Panc1 (cell line): ENCODE data around the gene B4GALNT2. TPM values are rescaled to one million over a fixed set of nuclear protein-coding genes. Genes with fewer than 3 reads are reported as not detected.
A peak's percentile ranks its signal among the peaks of the same experiment; 100 is the strongest.

ENCODE experiments used
- ATAC-seq: fragments of 200-7000 bp; cut with Tn5 transposase; 2 replicates; pipeline ENCODE4 v1.9.1; 2020; ENCODE audit warnings: mild to moderate bottlenecking, moderate library complexity
- BruUV-seq: library from RNA; stranded (reverse); fragments of 400-500 nt; replicated peaks from 2 replicates; lab custom pipeline; 2021; lab: Mats Ljungman, UMichigan
- CTCF ChIA-PET: fragments of 300-600 bp; sonication (Branson Sonifier 250); formaldehyde crosslinking; loops from one replicate; lab custom pipeline; 2022; ENCODE audit warnings: antibody characterized with exemption; lab: Charles Lee
- POLR2A ChIA-PET: fragments of 300-600 bp; sonication (Branson Sonifier 250); formaldehyde crosslinking; loops from one replicate; lab custom pipeline; 2022; ENCODE audit warnings: antibody characterized with exemption; lab: Charles Lee
- DNase-seq: peaks from one replicate; pipeline ENCODE4 v3.0.0-alpha.2; 2010; ENCODE audit warnings: low read depth, low spot score
- H3K27ac ChIP-seq: 2 replicates; pipeline ENCODE4 v1.5.1; 2011; ENCODE audit warnings: mild to moderate bottlenecking, low read length, inconsistent platforms
- H3K27me3 ChIP-seq: fragments of 200-500 bp; sonication (Bioruptor generic); 2 replicates; pipeline ENCODE4 v1.6.0; 2014; ENCODE audit warnings: low read length, inconsistent platforms; ENCODE audit not compliant: control insufficient read depth, insufficient read depth
- H3K36me3 ChIP-seq: fragments of 200-500 bp; sonication (Bioruptor generic); 2 replicates; pipeline ENCODE4 v1.5.1; 2014; ENCODE audit warnings: inconsistent platforms, mild to moderate bottlenecking, low read length, moderate library complexity; ENCODE audit not compliant: control insufficient read depth, insufficient read depth
- H3K4me1 ChIP-seq: 2 replicates; pipeline ENCODE4 v1.5.1; 2011; ENCODE audit warnings: inconsistent platforms, mild to moderate bottlenecking, low read length, moderate library complexity; ENCODE audit not compliant: control insufficient read depth, insufficient read depth
- H3K4me3 ChIP-seq, 2 experiments: 2 replicates each; pipeline ENCODE4 v1.5.1; 2011 to 2012; ENCODE audit warnings: low read depth in 2 of 2, low read length in 2 of 2, mild to moderate bottlenecking in 2 of 2, inconsistent platforms in 1 of 2, moderate library complexity in 1 of 2
- H3K9me3 ChIP-seq: fragments of 200-500 bp; sonication (Bioruptor generic); 2 replicates; pipeline ENCODE4 v1.5.1; 2014; ENCODE audit warnings: low read depth, mild to moderate bottlenecking, inconsistent platforms, low read length, moderate library complexity; ENCODE audit not compliant: control insufficient read depth, insufficient read depth
- POLR2AphosphoS5 ChIP-seq: IDR thresholded peaks from 2 replicates; pipeline ENCODE4 v1.6.1; 2012; ENCODE audit warnings: mild to moderate bottlenecking, low read depth, low read length, moderate library complexity
- SIN3A ChIP-seq: IDR thresholded peaks from 2 replicates; pipeline ENCODE4 v1.6.1; 2012; ENCODE audit warnings: low read depth, mild to moderate bottlenecking, low read length, moderate library complexity, borderline replicate concordance; ENCODE audit not compliant: insufficient read depth
- TCF7L2 ChIP-seq: IDR thresholded peaks from 2 replicates; pipeline ENCODE4 v1.6.1; 2011; ENCODE audit warnings: mild to moderate bottlenecking, low read depth, low read length, inconsistent platforms
- in situ Hi-C: cut with HindIII; loops from 2 replicates; pipeline ENCODE4 v1.10.0; 2016; ENCODE audit warnings: low sequenced_read_pairs, low pct_unique_long_range_greater_than_20kb
- intact Hi-C: fragments of 100-400 bp; cut with micrococcal nuclease; formaldehyde crosslinking; loops from one replicate; pipeline ENCODE4 v1.10.0; 2022; ENCODE audit not compliant: unreplicated experiment
- total RNA-seq: library from RNA; stranded (reverse); gene quantifications from one replicate; pipeline ENCODE4 v1.2.1, GENCODE V29; 2021; ENCODE audit not compliant: unreplicated experiment
- TF ChIP-seq, protein P1 (sequence below), 2 experiments: IDR thresholded peaks; 2 replicates each; pipeline ENCODE4 v1.6.1; 2011 to 2012; ENCODE audit warnings: low read depth in 2 of 2, control low read depth in 1 of 2, low read length in 1 of 2, mild to moderate bottlenecking in 1 of 2, moderate library complexity in 1 of 2; ENCODE audit not compliant: insufficient read depth in 1 of 2
- TF ChIP-seq, protein P2 (sequence below): fragments of 450-650 bp; IDR thresholded peaks from 2 replicates; pipeline ENCODE4 v1.5.1; 2017; ENCODE audit warnings: mild to moderate bottlenecking

Gene B4GALNT2
- total RNA-seq, 1 experiment from 2014 or later = not detected

DNA sequence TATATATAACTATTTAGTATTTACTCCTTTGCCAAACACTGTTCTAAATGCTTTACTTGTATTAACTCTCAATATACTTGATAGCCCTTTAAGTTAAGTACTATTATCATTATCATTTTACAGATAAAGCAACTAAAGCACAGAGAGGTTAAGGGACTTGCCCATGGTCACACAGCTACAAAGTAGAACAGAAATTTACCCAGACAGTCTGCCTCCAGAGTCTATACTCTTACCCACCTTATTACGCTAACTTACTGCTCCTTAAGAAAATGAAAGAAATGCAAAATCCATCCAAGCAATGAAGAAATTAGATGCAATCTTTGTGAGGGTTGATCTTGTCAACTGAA lies 25.4 kb upstream of the B4GALNT2 start:
- intact Hi-C loops (no loop called here), in situ Hi-C loops (no loop called here)
- ChIA-PET POLR2A (no interaction called here), CTCF (no interaction called here)
- Histone ChIP-seq H3K4me3 (no peak overlapping the region), H3K36me3 (no peaks in the 10 kb centered on the region), H3K4me1 (peaks cover 5% of the 10 kb centered on the region), H3K27me3 (no peaks in the 10 kb centered on the region), H3K27ac (no peak overlapping the region), H3K9me3 (no peaks in the 10 kb centered on the region)
- BruUV-seq = no TSS peak
- DNase-seq (no peak), ATAC-seq (no peak)
- TF ChIP-seq SIN3A (no peak), TCF7L2 (no peak), POLR2AphosphoS5 (no peak)
- TF ChIP-seq, protein P1, sequence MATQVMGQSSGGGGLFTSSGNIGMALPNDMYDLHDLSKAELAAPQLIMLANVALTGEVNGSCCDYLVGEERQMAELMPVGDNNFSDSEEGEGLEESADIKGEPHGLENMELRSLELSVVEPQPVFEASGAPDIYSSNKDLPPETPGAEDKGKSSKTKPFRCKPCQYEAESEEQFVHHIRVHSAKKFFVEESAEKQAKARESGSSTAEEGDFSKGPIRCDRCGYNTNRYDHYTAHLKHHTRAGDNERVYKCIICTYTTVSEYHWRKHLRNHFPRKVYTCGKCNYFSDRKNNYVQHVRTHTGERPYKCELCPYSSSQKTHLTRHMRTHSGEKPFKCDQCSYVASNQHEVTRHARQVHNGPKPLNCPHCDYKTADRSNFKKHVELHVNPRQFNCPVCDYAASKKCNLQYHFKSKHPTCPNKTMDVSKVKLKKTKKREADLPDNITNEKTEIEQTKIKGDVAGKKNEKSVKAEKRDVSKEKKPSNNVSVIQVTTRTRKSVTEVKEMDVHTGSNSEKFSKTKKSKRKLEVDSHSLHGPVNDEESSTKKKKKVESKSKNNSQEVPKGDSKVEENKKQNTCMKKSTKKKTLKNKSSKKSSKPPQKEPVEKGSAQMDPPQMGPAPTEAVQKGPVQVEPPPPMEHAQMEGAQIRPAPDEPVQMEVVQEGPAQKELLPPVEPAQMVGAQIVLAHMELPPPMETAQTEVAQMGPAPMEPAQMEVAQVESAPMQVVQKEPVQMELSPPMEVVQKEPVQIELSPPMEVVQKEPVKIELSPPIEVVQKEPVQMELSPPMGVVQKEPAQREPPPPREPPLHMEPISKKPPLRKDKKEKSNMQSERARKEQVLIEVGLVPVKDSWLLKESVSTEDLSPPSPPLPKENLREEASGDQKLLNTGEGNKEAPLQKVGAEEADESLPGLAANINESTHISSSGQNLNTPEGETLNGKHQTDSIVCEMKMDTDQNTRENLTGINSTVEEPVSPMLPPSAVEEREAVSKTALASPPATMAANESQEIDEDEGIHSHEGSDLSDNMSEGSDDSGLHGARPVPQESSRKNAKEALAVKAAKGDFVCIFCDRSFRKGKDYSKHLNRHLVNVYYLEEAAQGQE (IDR thresholded peaks at IDR 0.05; ENCODE audit: insufficient read depth in 1 of 2, low read depth in 2 of 2, low read length in 1 of 2) = no peak
- TF ChIP-seq, protein P2, sequence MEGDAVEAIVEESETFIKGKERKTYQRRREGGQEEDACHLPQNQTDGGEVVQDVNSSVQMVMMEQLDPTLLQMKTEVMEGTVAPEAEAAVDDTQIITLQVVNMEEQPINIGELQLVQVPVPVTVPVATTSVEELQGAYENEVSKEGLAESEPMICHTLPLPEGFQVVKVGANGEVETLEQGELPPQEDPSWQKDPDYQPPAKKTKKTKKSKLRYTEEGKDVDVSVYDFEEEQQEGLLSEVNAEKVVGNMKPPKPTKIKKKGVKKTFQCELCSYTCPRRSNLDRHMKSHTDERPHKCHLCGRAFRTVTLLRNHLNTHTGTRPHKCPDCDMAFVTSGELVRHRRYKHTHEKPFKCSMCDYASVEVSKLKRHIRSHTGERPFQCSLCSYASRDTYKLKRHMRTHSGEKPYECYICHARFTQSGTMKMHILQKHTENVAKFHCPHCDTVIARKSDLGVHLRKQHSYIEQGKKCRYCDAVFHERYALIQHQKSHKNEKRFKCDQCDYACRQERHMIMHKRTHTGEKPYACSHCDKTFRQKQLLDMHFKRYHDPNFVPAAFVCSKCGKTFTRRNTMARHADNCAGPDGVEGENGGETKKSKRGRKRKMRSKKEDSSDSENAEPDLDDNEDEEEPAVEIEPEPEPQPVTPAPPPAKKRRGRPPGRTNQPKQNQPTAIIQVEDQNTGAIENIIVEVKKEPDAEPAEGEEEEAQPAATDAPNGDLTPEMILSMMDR = no peak

DNA sequence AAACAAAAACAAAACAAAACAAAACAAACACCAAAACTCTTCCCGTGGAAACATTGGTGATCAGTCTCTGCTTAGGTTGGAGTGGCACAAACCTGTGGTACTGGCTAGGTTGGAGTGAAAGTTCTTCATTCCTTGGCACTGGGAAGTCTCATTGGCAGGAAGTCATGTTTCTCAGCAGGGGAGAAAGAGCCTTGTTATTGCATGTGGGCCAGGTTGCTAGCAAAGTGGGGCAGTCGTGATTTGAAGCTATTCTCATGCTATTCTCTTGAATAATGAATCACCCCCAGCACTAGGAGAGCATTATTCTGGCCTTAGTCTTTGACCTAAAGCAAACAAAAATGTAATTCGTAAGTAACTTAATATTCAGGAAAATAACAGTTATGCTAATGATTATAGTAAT lies 24.3 kb upstream of the B4GALNT2 start:
- ChIA-PET CTCF (no interaction called here), POLR2A (interaction anchor here (0.6 kb wide), 1 partner anchor 55 kb away, joined by 3 read pairs; no protein-coding TSS in a partner anchor)
- no peak for DNase-seq
- Histone ChIP-seq H3K27me3 (no peaks in the 10 kb centered on the region), H3K4me3 (no peak overlapping the region), H3K36me3 (no peaks in the 10 kb centered on the region), H3K27ac (0 out of 2 replicates have a peak overlapping the region, but pooled peaks have one; percentile 3), H3K4me1 (peaks cover 5% of the 10 kb centered on the region), H3K9me3 (no peaks in the 10 kb centered on the region)
- ATAC-seq = peak; percentile 24; the same call in 1 of the 2 replicates
- intact Hi-C loops (no loop called here), in situ Hi-C loops (no loop called here)
- no TSS peak for BruUV-seq
- TF ChIP-seq TCF7L2 (no peak), POLR2AphosphoS5 (no peak), SIN3A (no peak)
- TF ChIP-seq, protein P2 = no peak
- TF ChIP-seq, protein P1 (IDR thresholded peaks at IDR 0.05; ENCODE audit: insufficient read depth in 1 of 2, low read depth in 2 of 2, low read length in 1 of 2) = no peak
